Hematopoietic multipotent progenitor cell treated with erythropoietin and hydrocortisone succinate and interleukin-3 and kit ligand, for 17 days (in vitro differentiated cells): Measurements from ENCODE around the gene VSIG1.

Experiments used
- DNase-seq: peaks from one replicate; pipeline ENCODE4 v3.0.0-alpha.2; 2015; ENCODE audit warnings: low spot score

VSIG1 gene

GRCh38 chrX:108044554-108045256 lies at the start of gene VSIG1:
Gene VSIG1 (plus strand): TSS chrX:108045065. CDS start chrX:108045131, 66 bp downstream.
- DNase-seq, result no peak

- no peak for DNase-seq
These were observed 48.7 kb upstream of the VSIG1 start for GRCh38 chrX:107996124-107996523.

- DNase-seq, result no peak
These were observed 44.1 kb upstream of the VSIG1 start for GRCh38 chrX:108000751-108001150.

DNA sequence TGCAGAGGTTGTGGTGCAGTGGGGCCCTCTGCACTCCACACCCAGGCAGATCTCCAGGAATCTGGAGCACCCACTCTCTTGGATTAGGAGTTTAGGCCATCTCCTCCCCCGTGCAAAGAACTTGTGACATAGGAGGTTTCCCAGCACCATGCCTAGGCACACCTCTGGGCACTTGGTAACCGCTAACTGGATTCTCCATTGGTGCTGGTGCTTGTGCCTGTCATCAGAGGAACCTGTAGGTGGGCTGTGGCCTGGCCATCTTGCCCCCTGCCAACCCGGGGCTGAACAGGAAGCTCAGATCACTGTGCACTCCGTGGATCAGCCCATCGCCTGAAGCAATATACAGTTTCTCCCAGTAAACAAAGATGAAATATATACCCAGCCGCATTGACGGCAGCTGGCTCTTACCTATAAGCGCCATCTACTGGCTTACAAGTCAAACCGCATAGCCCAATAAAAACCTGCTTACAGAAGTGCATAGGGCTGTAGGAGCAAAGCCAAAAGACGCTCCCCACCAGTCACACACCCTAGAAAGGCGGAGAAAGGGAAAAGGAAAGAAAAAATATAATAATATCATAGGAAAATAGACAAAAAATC lies 43.5 kb upstream of the VSIG1 start:
- peak; percentile 4 for DNase-seq

DNA sequence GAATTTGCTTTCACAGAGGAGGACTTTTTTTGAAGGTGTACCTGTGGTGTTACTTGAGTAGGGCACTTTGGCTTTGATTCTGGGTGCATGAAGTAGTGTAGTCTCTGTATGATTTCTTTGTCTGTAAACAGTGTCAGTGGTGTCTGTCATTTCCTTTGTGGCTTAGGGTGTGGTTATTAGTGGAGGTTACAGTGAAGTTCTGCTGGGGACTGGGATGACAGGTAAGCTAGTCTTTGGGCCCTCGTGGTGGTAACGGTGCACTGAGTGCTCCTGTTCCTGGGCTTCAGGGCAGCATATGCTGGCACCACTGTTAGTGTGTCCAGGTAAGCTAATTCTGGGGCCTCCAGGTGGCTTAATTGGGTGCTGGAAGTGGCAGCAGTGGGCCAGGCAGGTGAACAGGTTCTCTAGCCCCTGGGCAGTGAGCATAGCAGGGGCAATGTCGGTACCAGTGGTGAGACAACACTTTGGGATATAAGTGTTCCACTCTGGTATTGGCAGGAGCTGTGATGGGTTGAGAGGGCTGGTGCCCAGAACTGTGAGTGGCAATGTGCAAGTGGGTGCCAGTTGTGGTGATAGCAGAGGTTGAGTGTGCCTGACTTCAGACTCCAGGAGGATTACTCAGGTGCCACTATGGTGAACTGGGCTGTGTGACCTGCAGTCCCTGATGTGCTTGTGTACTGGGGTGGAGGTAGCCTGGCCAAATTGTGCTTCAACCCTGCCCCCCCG lies 26.0 kb upstream of the VSIG1 start:
- no peak for DNase-seq

DNA sequence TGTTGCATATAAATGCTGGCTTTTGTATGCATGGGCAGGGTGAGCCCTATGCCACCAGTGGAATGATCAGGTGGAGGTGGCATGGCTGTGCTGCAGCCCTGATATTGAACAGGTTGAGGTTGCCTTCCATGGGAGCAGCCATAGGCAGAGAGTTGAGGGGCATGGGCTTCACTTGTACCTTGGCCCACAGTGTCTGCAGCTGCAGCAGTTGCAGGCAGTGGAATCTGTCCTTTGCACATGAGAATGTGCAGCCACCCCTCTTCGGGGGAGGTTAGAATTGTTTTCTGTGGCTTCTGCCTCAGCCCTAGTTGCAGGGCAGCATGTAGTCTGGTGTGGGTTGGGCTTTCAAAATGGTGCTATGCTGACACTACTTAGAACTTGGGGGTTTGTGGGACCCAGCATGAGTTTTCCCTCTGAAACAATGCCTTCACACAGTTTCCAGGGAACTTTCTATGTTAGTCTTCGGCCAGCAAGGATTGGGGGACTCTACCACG lies 25.4 kb upstream of the VSIG1 start:
- DNase-seq, result no peak

- DNase-seq, result peak; percentile 32
These were observed 24.2 kb upstream of the VSIG1 start for GRCh38 chrX:108020631-108021030.

GRCh38 chrX:108022491-108023089 lies 22.3 kb upstream of the VSIG1 start:
- DNase-seq, result no peak

DNA sequence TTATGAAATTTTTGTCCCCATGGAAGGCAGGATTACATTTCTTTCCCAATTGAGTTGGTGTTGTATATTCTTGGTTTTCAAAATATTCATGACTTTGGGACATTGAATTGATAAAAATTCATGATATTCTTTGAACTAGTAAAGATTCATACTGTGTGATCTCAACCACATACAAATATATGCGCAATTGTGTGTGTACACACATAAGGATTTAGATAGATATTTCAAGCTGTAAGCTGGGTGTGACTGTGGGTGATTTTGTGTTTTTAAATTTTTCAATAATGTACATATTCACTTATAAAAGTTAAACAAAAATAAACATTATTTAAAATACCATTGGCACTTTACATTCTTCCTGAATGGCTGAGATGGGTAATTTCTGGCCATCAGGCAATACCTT lies 19.5 kb upstream of the VSIG1 start:
- no peak for DNase-seq

DNA sequence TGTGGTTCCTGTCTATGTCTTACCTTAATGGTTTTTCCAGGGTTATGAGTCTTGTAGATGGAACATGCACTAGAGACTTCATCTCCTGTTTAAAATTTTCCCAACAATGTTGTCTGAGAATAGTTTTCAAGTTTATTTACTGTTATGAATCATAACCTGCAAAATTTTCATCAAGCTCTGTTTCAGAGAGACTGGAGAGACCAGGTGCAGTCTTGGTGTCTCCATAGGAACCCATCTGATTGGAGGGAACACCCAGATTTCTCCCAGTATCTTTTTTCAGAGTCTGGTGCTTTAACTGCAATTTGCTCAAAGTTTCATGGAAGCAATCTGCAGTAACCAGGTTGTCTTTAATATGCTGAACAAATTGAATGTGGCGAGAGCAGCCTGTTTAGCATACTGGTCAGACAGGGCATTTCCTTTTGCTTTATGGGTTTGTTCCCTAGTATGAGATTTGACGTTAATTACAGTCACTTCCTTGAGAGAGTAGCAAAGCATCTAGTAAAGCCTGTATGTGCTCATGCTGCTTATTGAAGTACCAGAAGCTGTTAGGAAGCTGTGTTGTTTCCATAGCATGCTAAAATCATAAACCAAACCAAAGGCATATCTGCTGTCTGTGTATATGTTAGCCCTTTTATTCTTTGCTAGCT lies 18.8 kb upstream of the VSIG1 start:
- no peak for DNase-seq

DNA sequence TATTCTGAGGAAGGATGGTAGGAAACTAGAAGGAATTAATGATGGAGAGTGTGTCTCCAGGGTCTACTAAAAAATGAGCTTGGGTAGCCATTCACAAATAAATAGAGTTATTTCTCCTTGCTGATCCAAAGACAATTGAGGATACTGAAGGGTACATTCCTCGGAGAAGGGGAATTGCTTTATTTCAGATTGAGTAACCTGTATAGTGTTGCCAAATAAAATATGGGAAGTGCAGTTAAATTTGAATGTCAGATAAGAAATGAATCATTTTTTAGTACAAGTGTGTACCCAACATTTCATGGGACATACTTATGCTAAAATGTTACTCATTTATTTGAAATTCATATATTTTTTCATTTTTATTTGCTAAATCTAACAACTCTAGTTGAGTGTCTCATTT lies 16.0 kb upstream of the VSIG1 start:
- DNase-seq, result no peak

GRCh38 chrX:108029928-108030711 lies 14.7 kb upstream of the VSIG1 start:
- DNase-seq, result no peak

DNA sequence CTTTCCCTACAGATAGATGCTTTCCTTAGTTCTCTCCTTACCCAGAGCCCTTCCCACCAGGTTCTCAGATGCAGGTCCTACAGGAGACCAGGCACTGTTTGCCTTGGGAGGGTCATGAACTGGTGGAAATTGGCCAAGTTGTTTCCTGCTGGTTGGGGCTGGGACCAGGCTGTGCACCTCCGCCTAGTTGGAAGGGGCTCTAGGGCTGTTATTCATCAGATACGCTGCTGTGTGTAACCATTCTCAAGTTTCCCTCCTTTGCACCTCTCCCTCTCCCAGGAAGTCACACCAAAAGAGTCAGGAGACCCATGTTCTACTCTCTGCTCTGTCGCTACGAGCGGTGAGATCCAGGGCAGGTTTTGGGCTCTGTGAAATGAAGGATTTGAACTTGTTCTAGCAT lies 11.9 kb upstream of the VSIG1 start:
- DNase-seq, result no peak

GRCh38 chrX:108033890-108034289 lies 11.0 kb upstream of the VSIG1 start:
- no peak for DNase-seq

DNA sequence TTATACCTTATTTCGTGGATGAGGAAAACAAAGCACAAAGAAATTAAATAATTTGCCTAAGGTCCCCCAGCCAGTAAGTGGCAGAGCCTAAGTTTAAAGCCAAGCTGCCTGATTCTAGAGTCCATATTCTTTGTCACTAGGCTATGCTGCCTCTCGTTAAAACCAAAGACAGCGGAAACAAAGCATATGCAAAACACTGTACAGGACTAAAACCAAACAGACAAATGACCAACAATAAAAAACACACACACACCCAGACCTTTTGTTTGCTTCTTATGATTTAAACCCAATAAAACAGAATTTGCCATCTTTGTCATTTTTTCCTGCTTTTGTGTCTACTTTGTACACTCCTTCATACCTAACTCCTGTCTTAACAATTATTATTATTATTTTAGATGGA lies 10.1 kb upstream of the VSIG1 start:
- DNase-seq, result no peak

DNA sequence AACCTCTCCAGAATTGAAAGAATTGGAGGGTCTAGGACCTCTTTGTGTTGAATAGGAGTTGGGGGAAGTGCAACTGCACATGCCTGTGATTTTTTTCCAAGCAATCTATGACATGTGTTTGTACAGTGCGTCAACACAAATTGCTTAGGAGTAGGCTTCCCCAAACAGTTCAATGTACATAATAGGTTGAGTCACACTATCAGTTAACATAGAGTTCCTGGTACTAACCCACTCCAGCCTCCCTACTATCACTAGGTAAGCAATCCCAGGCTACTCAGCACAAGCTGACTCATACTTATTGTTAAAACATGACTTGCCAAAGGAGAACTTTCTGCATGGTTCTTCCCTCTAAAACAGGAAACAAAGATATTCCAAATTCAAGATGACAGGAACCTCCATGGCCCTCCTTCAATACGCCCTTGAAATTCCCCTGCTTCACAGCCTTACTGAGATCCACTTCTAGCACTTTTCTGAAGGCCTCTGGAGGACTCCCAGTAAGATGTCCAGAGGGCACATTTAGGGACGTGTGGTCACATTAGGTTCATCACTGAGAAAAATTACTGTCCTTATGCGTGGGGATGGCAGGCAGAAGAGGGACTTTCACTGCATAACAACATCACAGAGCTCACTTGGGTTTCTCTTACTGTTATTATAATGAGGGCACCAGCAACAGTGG lies 8.4 kb upstream of the VSIG1 start:
- DNase-seq, result no peak

- DNase-seq, result no peak
These were observed 4.8 kb downstream of the VSIG1 start for GRCh38 chrX:108049649-108050048.

GRCh38 chrX:108053218-108053617 lies 8.4 kb downstream of the VSIG1 start:
- no peak for DNase-seq

GRCh38 chrX:108055546-108055945 lies 10.7 kb downstream of the VSIG1 start:
- no peak for DNase-seq

- no peak for DNase-seq
These were observed 14.9 kb downstream of the VSIG1 start for GRCh38 chrX:108059801-108060200.

DNA sequence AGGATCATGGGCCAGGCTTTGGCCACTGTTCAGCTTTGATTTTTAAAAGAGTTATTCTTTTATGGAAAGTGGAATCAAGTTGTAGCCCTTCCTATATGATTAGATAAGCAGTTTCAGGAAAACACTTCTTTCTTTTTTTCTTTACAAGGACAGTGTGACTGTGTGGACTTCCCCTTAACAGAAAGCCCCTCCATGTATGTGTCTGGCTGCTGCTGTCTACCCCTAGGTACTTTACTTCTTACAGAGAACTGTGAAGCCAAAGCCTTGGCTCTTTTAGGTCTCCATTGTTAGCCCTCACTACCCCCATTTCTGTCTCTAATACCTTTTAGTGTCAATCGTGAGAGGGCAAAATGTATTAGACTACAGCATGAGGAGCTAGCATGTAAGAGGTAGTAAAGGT lies 19.1 kb downstream of the VSIG1 start:
- no peak for DNase-seq
